ENCODE data around the gene MAU2.
"Not testable (repeated sequence)": the region's sequence is repeated elsewhere in the genome, so short reads cannot be mapped to it uniquely, and the experiment has no call there.

Gene MAU2

GRCh38 chr19:19356500-19356899 lies 35.9 kb downstream of the MAU2 start:
- DNase-seq (ENCODE audit: low spot score in 2 of 2) (no peak), ATAC-seq (replicated peaks; ENCODE audit: extremely low read depth, poor library complexity, severe bottlenecking) (no peak)
- Mint-ChIP-seq H3K27ac (ENCODE audit: low read depth) (no peak overlapping the region), H3K4me1 (peaks cover 6% of the 10 kb centered on the region), H3K4me3 (no peak overlapping the region), H3K9me3 (no peaks in the 10 kb centered on the region), H3K36me3 (ENCODE audit: insufficient read depth) (peaks cover 22% of the 10 kb centered on the region), H3K27me3 (no peaks in the 10 kb centered on the region)

GRCh38 chr19:19356901-19357566 lies 36.4 kb downstream of the MAU2 start:
- no peak overlapping the region for H3K27ac Mint-ChIP-seq (ENCODE audit: low read depth)
- H3K27me3 Mint-ChIP-seq: no peaks in the 10 kb centered on the region
- DNase-seq (ENCODE audit: low spot score in 2 of 2): no peak
- H3K4me1 Mint-ChIP-seq: peaks cover 10% of the 10 kb centered on the region
- ATAC-seq (replicated peaks; ENCODE audit: extremely low read depth, poor library complexity, severe bottlenecking): no peak
- no peak overlapping the region for H3K4me3 Mint-ChIP-seq
- no peaks in the 10 kb centered on the region for H3K9me3 Mint-ChIP-seq
- H3K36me3 Mint-ChIP-seq (ENCODE audit: insufficient read depth): peaks cover 21% of the 10 kb centered on the region

GRCh38 chr19:19361075-19361594 lies 40.5 kb downstream of the MAU2 start:
- H3K27ac Mint-ChIP-seq (ENCODE audit: low read depth): peak overlapping the region; percentile 26
- peak; percentile 41 for ATAC-seq (replicated peaks; ENCODE audit: extremely low read depth, poor library complexity, severe bottlenecking)
- peak; percentile 48 to 61 for DNase-seq (ENCODE audit: low spot score in 2 of 2)
- H3K4me1 Mint-ChIP-seq: peaks cover 20% of the 10 kb centered on the region
- H3K27me3 Mint-ChIP-seq: no peaks in the 10 kb centered on the region
- H3K36me3 Mint-ChIP-seq (ENCODE audit: insufficient read depth): peaks cover 11% of the 10 kb centered on the region
- no peaks in the 10 kb centered on the region for H3K9me3 Mint-ChIP-seq
- H3K4me3 Mint-ChIP-seq: peak overlapping the region; percentile 20

GRCh38 chr19:19362075-19362474 lies 41.4 kb downstream of the MAU2 start:
- H3K27ac Mint-ChIP-seq (ENCODE audit: low read depth): no peak overlapping the region
- peaks cover 25% of the 10 kb centered on the region for H3K4me1 Mint-ChIP-seq
- no peaks in the 10 kb centered on the region for H3K9me3 Mint-ChIP-seq
- ATAC-seq (replicated peaks; ENCODE audit: extremely low read depth, poor library complexity, severe bottlenecking) (no peak), DNase-seq (ENCODE audit: low spot score in 2 of 2) (no peak)
- no peaks in the 10 kb centered on the region for H3K27me3 Mint-ChIP-seq
- H3K36me3 Mint-ChIP-seq (ENCODE audit: insufficient read depth): peaks cover 13% of the 10 kb centered on the region
- no peak overlapping the region for H3K4me3 Mint-ChIP-seq

- peak; percentile 38 for ATAC-seq (replicated peaks; ENCODE audit: extremely low read depth, poor library complexity, severe bottlenecking)
- H3K27ac Mint-ChIP-seq (ENCODE audit: low read depth): no peak overlapping the region
Measured at GRCh38 chr19:19366434-19367396, 46.1 kb downstream of the MAU2 start.

GRCh38 chr19:19368087-19368486 lies 47.5 kb downstream of the MAU2 start:
- ATAC-seq (replicated peaks; ENCODE audit: extremely low read depth, poor library complexity, severe bottlenecking) (no peak), DNase-seq (ENCODE audit: low spot score in 2 of 2) (no peak)
- Mint-ChIP-seq H3K4me1 (peaks cover 20% of the 10 kb centered on the region), H3K27ac (ENCODE audit: low read depth) (no peak overlapping the region), H3K9me3 (no peaks in the 10 kb centered on the region), H3K27me3 (no peaks in the 10 kb centered on the region), H3K4me3 (no peak overlapping the region), H3K36me3 (ENCODE audit: insufficient read depth) (peaks cover 6% of the 10 kb centered on the region)

More at GRCh38 chr19:19366434-19367396, 46.1 kb downstream of the MAU2 start:
- peaks cover 6% of the 10 kb centered on the region for H3K36me3 Mint-ChIP-seq (ENCODE audit: insufficient read depth)
- peak overlapping the region; percentile 40 for H3K4me3 Mint-ChIP-seq
- no peaks in the 10 kb centered on the region for H3K27me3 Mint-ChIP-seq
- no peaks in the 10 kb centered on the region for H3K9me3 Mint-ChIP-seq
- peak; percentile 38 to 45 for DNase-seq (ENCODE audit: low spot score in 2 of 2)
- peaks cover 20% of the 10 kb centered on the region for H3K4me1 Mint-ChIP-seq

- no peak for DNase-seq (ENCODE audit: low spot score in 2 of 2)
- Mint-ChIP-seq H3K36me3 (ENCODE audit: insufficient read depth) (peaks cover 2% of the 10 kb centered on the region), H3K9me3 (no peaks in the 10 kb centered on the region), H3K27me3 (no peaks in the 10 kb centered on the region), H3K27ac (ENCODE audit: low read depth) (no peak overlapping the region), H3K4me1 (peaks cover 16% of the 10 kb centered on the region), H3K4me3 (no peak overlapping the region)
- no peak for ATAC-seq (replicated peaks; ENCODE audit: extremely low read depth, poor library complexity, severe bottlenecking)
Measured at GRCh38 chr19:19371059-19371458, 50.4 kb downstream of the MAU2 start.

- no peaks in the 10 kb centered on the region for H3K9me3 Mint-ChIP-seq
- no peaks in the 10 kb centered on the region for H3K27me3 Mint-ChIP-seq
- ATAC-seq (replicated peaks; ENCODE audit: extremely low read depth, poor library complexity, severe bottlenecking): peak; percentile 82
- DNase-seq (ENCODE audit: low spot score in 2 of 2): no peak
- peak overlapping the region; percentile 65 for H3K4me3 Mint-ChIP-seq
- H3K4me1 Mint-ChIP-seq: peaks cover 11% of the 10 kb centered on the region
- H3K27ac Mint-ChIP-seq (ENCODE audit: low read depth): peak overlapping the region; percentile 80
- H3K36me3 Mint-ChIP-seq (ENCODE audit: insufficient read depth): peaks cover 2% of the 10 kb centered on the region
Measured at GRCh38 chr19:19372656-19373416, 52.2 kb downstream of the MAU2 start.

GRCh38 chr19:19379527-19379926 lies 58.9 kb downstream of the MAU2 start:
- no peak overlapping the region for H3K4me3 Mint-ChIP-seq
- H3K4me1 Mint-ChIP-seq: peaks cover 5% of the 10 kb centered on the region
- no peak overlapping the region for H3K27ac Mint-ChIP-seq (ENCODE audit: low read depth)
- ATAC-seq (replicated peaks; ENCODE audit: extremely low read depth, poor library complexity, severe bottlenecking) (no peak), DNase-seq (ENCODE audit: low spot score in 2 of 2) (no peak)
- H3K9me3 Mint-ChIP-seq: no peaks in the 10 kb centered on the region
- H3K36me3 Mint-ChIP-seq (ENCODE audit: insufficient read depth): peaks cover 5% of the 10 kb centered on the region
- H3K27me3 Mint-ChIP-seq: no peaks in the 10 kb centered on the region

GRCh38 chr19:19380316-19380715 lies 59.7 kb downstream of the MAU2 start:
- not testable (repeated sequence) for H3K27me3 Mint-ChIP-seq; H3K9me3 Mint-ChIP-seq; H3K36me3 Mint-ChIP-seq (ENCODE audit: insufficient read depth); H3K4me3 Mint-ChIP-seq; H3K4me1 Mint-ChIP-seq; H3K27ac Mint-ChIP-seq (ENCODE audit: low read depth); ATAC-seq (replicated peaks; ENCODE audit: extremely low read depth, poor library complexity, severe bottlenecking); DNase-seq (ENCODE audit: low spot score in 2 of 2)

GRCh38 chr19:19381007-19381926 lies 60.6 kb downstream of the MAU2 start:
- H3K27ac Mint-ChIP-seq (ENCODE audit: low read depth): no peak overlapping the region
- H3K27me3 Mint-ChIP-seq: no peaks in the 10 kb centered on the region
- H3K4me1 Mint-ChIP-seq: peaks cover 6% of the 10 kb centered on the region
- no peak overlapping the region for H3K4me3 Mint-ChIP-seq
- peaks cover 7% of the 10 kb centered on the region for H3K36me3 Mint-ChIP-seq (ENCODE audit: insufficient read depth)
- H3K9me3 Mint-ChIP-seq: no peaks in the 10 kb centered on the region
- no peak for ATAC-seq (replicated peaks; ENCODE audit: extremely low read depth, poor library complexity, severe bottlenecking)
- no peak for DNase-seq (ENCODE audit: low spot score in 2 of 2)
